HuH-7 (cell line): Measurements from ENCODE around the gene ALX4.
A peak's percentile ranks its signal among the peaks of the same experiment; 100 is the strongest.

ENCODE experiments used
- DNase-seq: peaks from one replicate; pipeline ENCODE4 v3.0.0; 2011; ENCODE audit warnings: low spot score

The ALX4 gene

GRCh38 chr11:44309478-44310205 is at the start of gene ALX4:
TSS of gene ALX4 (minus strand) at chr11:44310139. CDS start at chr11:44310062, 77 bp downstream.
- DNase-seq = no peak

- DNase-seq = no peak
These were observed 49.2 kb upstream of the ALX4 start for GRCh38 chr11:44359162-44359561.

- no peak for DNase-seq
These were observed 48.8 kb upstream of the ALX4 start for GRCh38 chr11:44358713-44359112.

- no peak for DNase-seq
These were observed 47.8 kb upstream of the ALX4 start for GRCh38 chr11:44357711-44358110.

GRCh38 chr11:44356351-44356750 is 46.4 kb upstream of the ALX4 start:
- DNase-seq = no peak

- DNase-seq = peak; percentile 26
These were observed 42.1 kb upstream of the ALX4 start for GRCh38 chr11:44351898-44352498.

- DNase-seq = no peak
These were observed 41.2 kb upstream of the ALX4 start for GRCh38 chr11:44351006-44351660.

GRCh38 chr11:44349328-44349727 is 39.4 kb upstream of the ALX4 start:
- no peak for DNase-seq

GRCh38 chr11:44348721-44349120 is 38.8 kb upstream of the ALX4 start:
- no peak for DNase-seq

GRCh38 chr11:44348114-44348513 is 38.2 kb upstream of the ALX4 start:
- DNase-seq = no peak

- no peak for DNase-seq
These were observed 37.6 kb upstream of the ALX4 start for GRCh38 chr11:44347538-44347937.

GRCh38 chr11:44346983-44347382 is 37.0 kb upstream of the ALX4 start:
- no peak for DNase-seq

- no peak for DNase-seq
These were observed 35.8 kb upstream of the ALX4 start for GRCh38 chr11:44345781-44346180.

GRCh38 chr11:44344921-44345320 is 35.0 kb upstream of the ALX4 start:
- DNase-seq = no peak

GRCh38 chr11:44344423-44344820 is 34.5 kb upstream of the ALX4 start:
- DNase-seq = no peak

GRCh38 chr11:44343778-44344422 is 34.0 kb upstream of the ALX4 start:
- no peak for DNase-seq

- DNase-seq = no peak
These were observed 32.7 kb upstream of the ALX4 start for GRCh38 chr11:44342616-44343015.

GRCh38 chr11:44340656-44341055 is 30.7 kb upstream of the ALX4 start:
- DNase-seq = no peak

GRCh38 chr11:44339530-44339883 is 29.6 kb upstream of the ALX4 start:
- DNase-seq = no peak

- no peak for DNase-seq
These were observed 29.0 kb upstream of the ALX4 start for GRCh38 chr11:44338698-44339529.

GRCh38 chr11:44338026-44338425 is 28.1 kb upstream of the ALX4 start:
- DNase-seq = no peak

GRCh38 chr11:44335919-44336318 is 26.0 kb upstream of the ALX4 start:
- no peak for DNase-seq
